HCT116 (cell line): Measurements from ENCODE around the gene DNM3. TPM values are rescaled to one million over a fixed set of nuclear protein-coding genes. Genes with fewer than 3 reads are reported as not detected.
A peak's percentile ranks its signal among the peaks of the same experiment; 100 is the strongest.

ENCODE experiments used
- ATAC-seq: fragments of 200-7000 bp; cut with Tn5 transposase; 2 replicates; pipeline ENCODE4 v1.9.1; 2020; ENCODE audit warnings: mild to moderate bottlenecking, moderate library complexity
- BruUV-seq: library from RNA; stranded (reverse); fragments of 400-500 nt; replicated peaks from 2 replicates; lab custom pipeline; 2021; lab: Mats Ljungman, UMichigan
- CTCF ChIA-PET: fragments of 300-600 bp; sonication (Branson Sonifier 250); formaldehyde crosslinking; loops from one replicate; lab custom pipeline; 2021; ENCODE audit warnings: antibody characterized with exemption; lab: Charles Lee
- POLR2A ChIA-PET: fragments of 300-600, 350-600 bp; sonication (Branson Sonifier 250); formaldehyde crosslinking; loops from one replicate; lab custom pipeline; 2021; ENCODE audit warnings: antibody characterized with exemption; lab: Charles Lee
- RAD21 ChIA-PET, 2 experiments: fragments of 300-600 bp; sonication (Branson Sonifier 250); formaldehyde crosslinking; loops; one replicate each; lab custom pipeline; 2023; ENCODE audit warnings: low total read pairs in 2 of 2; ENCODE audit not compliant: uncharacterized antibody in 2 of 2, unreplicated experiment in 2 of 2, low non-redundant PET in 1 of 2; lab: Charles Lee
- DNase-seq: peaks from one replicate; pipeline ENCODE4 v3.0.0-alpha.2; 2010; ENCODE audit warnings: low read depth, low spot score
- H2AFZ ChIP-seq: fragments of 200-600 bp; shearing (Covaris generic), sonication (generic); 2 replicates; pipeline ENCODE4 v1.6.1; 2017; ENCODE audit warnings: low read depth, mixed run types, mixed read lengths, antibody characterized with exemption, low read length; ENCODE audit not compliant: poor library complexity, severe bottlenecking
- H3K27ac ChIP-seq: 2 replicates; pipeline ENCODE4 v1.5.1; 2012; ENCODE audit warnings: low read depth, low read length
- H3K27me3 ChIP-seq: fragments of 200-600 bp; sonication (generic); 2 replicates; pipeline ENCODE4 v1.6.1; 2016; ENCODE audit warnings: mixed run types, low read length, mixed read lengths; ENCODE audit not compliant: insufficient read depth
- H3K36me3 ChIP-seq, 2 experiments: fragments of 200-500 bp in 1 of 2; fragments of 200-600 bp in 1 of 2; sonication (Bioruptor generic) in 1 of 2; sonication (generic) in 1 of 2; 2 replicates each; pipeline versions ENCODE4 v1.5.1 to v1.6.1; 2014 to 2016; ENCODE audit warnings: low read length in 2 of 2, inconsistent platforms in 1 of 2, mixed read lengths in 1 of 2, mixed run types in 1 of 2; ENCODE audit not compliant: insufficient read depth in 2 of 2, control insufficient read depth in 1 of 2
- H3K4me1 ChIP-seq, 2 experiments: fragments of 200-600 bp in 1 of 2; sonication (generic) in 1 of 2; 2 replicates each; pipeline versions ENCODE4 v1.5.1 to v1.6.1; 2012 to 2017; ENCODE audit warnings: low read length in 2 of 2, inconsistent platforms in 1 of 2, mild to moderate bottlenecking in 1 of 2, mixed read lengths in 1 of 2, mixed run types in 1 of 2, moderate library complexity in 1 of 2; ENCODE audit not compliant: insufficient read depth in 2 of 2, control insufficient read depth in 1 of 2
- H3K4me2 ChIP-seq: fragments of 200-600 bp; sonication (generic); 2 replicates; pipeline ENCODE4 v1.6.1; 2017; ENCODE audit warnings: mixed run types, low read length, mixed read lengths
- H3K4me3 ChIP-seq, 2 experiments: fragments of 200-600 bp in 1 of 2; sonication (generic) in 1 of 2; replicated peaks in 1 of 2; 2 replicates each; pipeline ENCODE4 v1.5.1; 2011 to 2016; ENCODE audit warnings: low read length in 2 of 2, control low read depth in 1 of 2, low read depth in 1 of 2, mild to moderate bottlenecking in 1 of 2, mixed read lengths in 1 of 2, mixed run types in 1 of 2
- H3K79me2 ChIP-seq: fragments of 200-600 bp; sonication (generic); 2 replicates; pipeline ENCODE4 v1.6.1; 2017; ENCODE audit warnings: mild to moderate bottlenecking, mixed run types, low read length, moderate library complexity, mixed read lengths; ENCODE audit not compliant: insufficient read depth
- H3K9ac ChIP-seq: fragments of 200-600 bp; sonication (generic); 2 replicates; pipeline ENCODE4 v1.6.1; 2016; ENCODE audit warnings: low read length, mixed read lengths
- H3K9me2 ChIP-seq: fragments of 200-600 bp; sonication (generic), shearing (Covaris generic); 2 replicates; pipeline ENCODE4 v1.6.1; 2017; ENCODE audit warnings: mixed run types, mild to moderate bottlenecking, moderate library complexity; ENCODE audit not compliant: insufficient read depth
- H3K9me3 ChIP-seq, 2 experiments: fragments of 200-500 bp in 1 of 2; fragments of 200-600 bp in 1 of 2; sonication (Bioruptor generic) in 1 of 2; sonication (generic) in 1 of 2; 2 replicates each; pipeline ENCODE4 v1.6.1; 2014 to 2017; ENCODE audit warnings: low read length in 2 of 2, mixed read lengths in 2 of 2, inconsistent platforms in 1 of 2, low read depth in 1 of 2, mild to moderate bottlenecking in 1 of 2, mixed run types in 1 of 2, moderate library complexity in 1 of 2; ENCODE audit not compliant: control insufficient read depth in 1 of 2, insufficient read depth in 1 of 2
- H4K20me1 ChIP-seq: fragments of 200-600 bp; sonication (generic), shearing (Covaris generic); 2 replicates; pipeline ENCODE4 v1.6.1; 2017; ENCODE audit warnings: mixed run types, mild to moderate bottlenecking, moderate library complexity; ENCODE audit not compliant: insufficient read depth
- ATF3 ChIP-seq: IDR thresholded peaks from 2 replicates; pipeline ENCODE4 v1.6.1; 2012
- CBX3 ChIP-seq: IDR thresholded peaks from 2 replicates; pipeline ENCODE4 v1.6.1; 2012; ENCODE audit warnings: low read depth
- CTCF ChIP-seq, 3 experiments: fragments of 200-600 bp in 1 of 3; sonication (generic) in 1 of 3; IDR thresholded peaks in 2 of 3; conservative IDR thresholded peaks in 1 of 3; 2 replicates each; pipeline ENCODE4 v1.5.1; 2012 to 2017; ENCODE audit warnings: low read depth in 2 of 3, low read length in 2 of 3, antibody characterized with exemption in 1 of 3, borderline replicate concordance in 1 of 3, control low read depth in 1 of 3, mild to moderate bottlenecking in 1 of 3, mixed read lengths in 1 of 3, mixed run types in 1 of 3, moderate library complexity in 1 of 3; ENCODE audit not compliant: insufficient read depth in 1 of 3
- ELF1 ChIP-seq: IDR thresholded peaks from 2 replicates; pipeline ENCODE4 v1.6.1; 2012; ENCODE audit warnings: low read depth, borderline replicate concordance
- EZH2 ChIP-seq: fragments of 200-600 bp; sonication (generic); IDR thresholded peaks from 2 replicates; pipeline ENCODE4 v1.6.1; 2017; ENCODE audit warnings: antibody characterized with exemption, mixed run types
- JUND ChIP-seq: IDR thresholded peaks from 2 replicates; pipeline ENCODE4 v1.6.1; 2012
- MAX ChIP-seq: IDR thresholded peaks from 2 replicates; pipeline ENCODE4 v1.6.1; 2012
- POLR2A ChIP-seq: IDR thresholded peaks from 2 replicates; pipeline ENCODE4 v1.7.0; 2011; ENCODE audit warnings: borderline replicate concordance; ENCODE audit not compliant: insufficient read depth, insufficient read length; ENCODE audit errors: extremely low read depth
- RAD21 ChIP-seq: IDR thresholded peaks from 2 replicates; pipeline ENCODE4 v1.6.1; 2012; ENCODE audit warnings: low read depth, mild to moderate bottlenecking
- SIN3A ChIP-seq: IDR thresholded peaks from 2 replicates; pipeline ENCODE4 v1.6.1; 2012; ENCODE audit warnings: low read depth
- SP1 ChIP-seq: IDR thresholded peaks from 2 replicates; pipeline ENCODE4 v1.6.1; 2012; ENCODE audit warnings: low read depth
- SRF ChIP-seq: IDR thresholded peaks from 2 replicates; pipeline ENCODE4 v1.6.1; 2012; ENCODE audit warnings: low read depth
- TCF7L2 ChIP-seq: IDR thresholded peaks from 2 replicates; pipeline ENCODE4 v1.7.0; 2011; ENCODE audit warnings: borderline replicate concordance, inconsistent platforms; ENCODE audit not compliant: insufficient read depth, insufficient read length; ENCODE audit errors: extremely low read depth
- ZNF274 ChIP-seq: fragments of 200-500 bp; sonication (Bioruptor generic); IDR thresholded peaks from 2 replicates; pipeline ENCODE4 v1.6.1; 2014; ENCODE audit warnings: mild to moderate bottlenecking, low read depth, low read length, inconsistent platforms
- intact Hi-C: fragments of 100-400 bp; cut with micrococcal nuclease; formaldehyde crosslinking; loops from 2 replicates; pipeline ENCODE4 v1.10.0; 2022
- total RNA-seq: library from RNA; stranded (reverse); gene quantifications from one replicate; pipeline ENCODE4 v1.2.1, GENCODE V29; 2021; ENCODE audit not compliant: unreplicated experiment

Gene DNM3
- total RNA-seq, 1 experiment from 2014 or later: 3.1 TPM

- RAD21 ChIA-PET: no interaction called here
Measured at GRCh38 chr1:172456344-172456769, 615.1 kb downstream of the DNM3 start.

GRCh38 chr1:172457479-172458130 is 616.3 kb downstream of the DNM3 start:
- BruUV-seq: no TSS peak
- H4K20me1 ChIP-seq: no peaks in the 10 kb centered on the region
- no peak for ATAC-seq
- no peak for TF ChIP-seq RAD21
- TF ChIP-seq POLR2A: no peak
- no peak for TF ChIP-seq SIN3A
- no peak for TF ChIP-seq ZNF274
- TF ChIP-seq MAX: no peak
- TF ChIP-seq CTCF (IDR thresholded peaks at IDR 0.05 in 2 of 3, conservative IDR thresholded peaks at IDR 0.05 in 1 of 3; ENCODE audit: borderline replicate concordance in 1 of 3, insufficient read depth in 1 of 3, low read depth in 2 of 3, low read length in 2 of 3): no peak
- TF ChIP-seq TCF7L2: no peak
- no peak for TF ChIP-seq ATF3
- TF ChIP-seq SRF: no peak
- no peak for TF ChIP-seq ELF1
- TF ChIP-seq CBX3: no peak
- no peak for TF ChIP-seq SP1
- no peak for TF ChIP-seq JUND

More at GRCh38 chr1:172456344-172456769, 615.1 kb downstream of the DNM3 start:
- CTCF ChIA-PET: no interaction called here
- DNase-seq (no peak), ATAC-seq (no peak)
- H3K4me3 ChIP-seq: no peak overlapping the region
- no peaks in the 10 kb centered on the region for H3K9me3 ChIP-seq
- POLR2A ChIA-PET: no interaction called here
- no peak overlapping the region for H3K9ac ChIP-seq
- H3K4me1 ChIP-seq: 0 out of 4 replicates have a peak, but pooled peaks cover 0 to under 1% of the 10 kb centered on the region in 2 experiments
- no peak overlapping the region for H3K27ac ChIP-seq
- H3K79me2 ChIP-seq: no peaks in the 10 kb centered on the region
- H3K9me2 ChIP-seq: no peaks in the 10 kb centered on the region
- H3K27me3 ChIP-seq: no peaks in the 10 kb centered on the region
- H2AFZ ChIP-seq: no peak overlapping the region
- no peaks in the 10 kb centered on the region for H3K36me3 ChIP-seq
- TF ChIP-seq EZH2: no peak
- 0 out of 2 replicates have a peak, but pooled peaks have one; percentile 14 for TF ChIP-seq ATF3
- BruUV-seq: no TSS peak
- H3K4me2 ChIP-seq: no peak overlapping the region
- H4K20me1 ChIP-seq: no peaks in the 10 kb centered on the region
- intact Hi-C loops: no loop called here

More at GRCh38 chr1:172457479-172458130, 616.3 kb downstream of the DNM3 start:
- CTCF ChIA-PET: no interaction called here
- Histone ChIP-seq H3K4me1 (no peaks in the 10 kb centered on the region), H2AFZ (no peak overlapping the region), H3K9ac (no peak overlapping the region), H3K27me3 (no peaks in the 10 kb centered on the region), H3K4me3 (no peak overlapping the region), H3K9me3 (no peaks in the 10 kb centered on the region), H3K36me3 (no peaks in the 10 kb centered on the region), H3K4me2 (no peak overlapping the region), H3K27ac (no peak overlapping the region), H3K79me2 (no peaks in the 10 kb centered on the region), H3K9me2 (no peaks in the 10 kb centered on the region)
- intact Hi-C loops: no loop called here
- RAD21 ChIA-PET: no interaction called here
- DNase-seq: no peak
- POLR2A ChIA-PET: no interaction called here
